Skeletal muscle tissue (tissue), 4 donors: ENCODE measurements around the gene USB1. TPM values are rescaled to one million over a fixed set of nuclear protein-coding genes. Genes with fewer than 3 reads are reported as not detected.

Experiments
- H3K27ac ChIP-seq: one replicate; pipeline ENCODE4 v1.7.0; 2013; ENCODE audit warnings: mild to moderate bottlenecking, low read depth, low read length, inconsistent platforms
- H3K27me3 ChIP-seq, 3 donors: one replicate each; pipeline ENCODE4 v1.7.0; 2013; ENCODE audit warnings: low read length in 3 of 3; ENCODE audit not compliant: control insufficient read depth in 3 of 3, insufficient read depth in 3 of 3
- H3K36me3 ChIP-seq, 3 donors: one replicate each; pipeline ENCODE4 v1.7.0; 2013; ENCODE audit warnings: low read length in 3 of 3; ENCODE audit not compliant: control insufficient read depth in 3 of 3, insufficient read depth in 3 of 3
- H3K4me1 ChIP-seq, 3 donors: one replicate each; pipeline ENCODE4 v1.7.0; 2013; ENCODE audit warnings: low read length in 3 of 3, mild to moderate bottlenecking in 3 of 3; ENCODE audit not compliant: control insufficient read depth in 3 of 3, insufficient read depth in 3 of 3
- H3K4me3 ChIP-seq, 3 donors: one replicate each; pipeline ENCODE4 v1.7.0; 2013; ENCODE audit warnings: low read length in 3 of 3
- H3K9ac ChIP-seq, 3 donors: one replicate each; pipeline ENCODE4 v1.7.0; 2013; ENCODE audit warnings: low read length in 3 of 3, mild to moderate bottlenecking in 3 of 3, moderate library complexity in 2 of 3, low read depth in 1 of 3
- H3K9me3 ChIP-seq, 3 donors: one replicate each; pipeline ENCODE4 v1.7.0; 2013; ENCODE audit warnings: low read length in 3 of 3; ENCODE audit not compliant: control insufficient read depth in 3 of 3
- total RNA-seq: library from RNA; depleted of rRNA; stranded (reverse); fragments of >200 nt; gene quantifications from one replicate; pipeline ENCODE4 v1.2.3, GENCODE V29; 2014
- donor health status: Osteomylitis.

USB1 gene
- total RNA-seq, 1 donor from 2014 or later = 2.1 TPM

GRCh38 chr16:58046054-58046881, 45.1 kb downstream of the USB1 start:
- no peak overlapping the region for H3K4me3 ChIP-seq
- H3K9me3 ChIP-seq = no peaks in the 10 kb centered on the region
- H3K27me3 ChIP-seq = no peaks in the 10 kb centered on the region
- no peak overlapping the region for H3K9ac ChIP-seq
- peaks cover 16 to 33% (median 25%) of the 10 kb centered on the region in 3 donors for H3K36me3 ChIP-seq
- H3K4me1 ChIP-seq = peaks cover 11 to 21% (median 19%) of the 10 kb centered on the region in 3 donors
- H3K27ac ChIP-seq = no peak overlapping the region

- H3K9me3 ChIP-seq = no peaks in the 10 kb centered on the region
- no peak overlapping the region for H3K9ac ChIP-seq
- peaks cover 16 to 30% (median 21%) of the 10 kb centered on the region in 3 donors for H3K36me3 ChIP-seq
- no peaks in the 10 kb centered on the region for H3K27me3 ChIP-seq
- no peak overlapping the region for H3K4me3 ChIP-seq
- peaks cover 11 to 21% (median 19%) of the 10 kb centered on the region in 3 donors for H3K4me1 ChIP-seq
- no peak overlapping the region for H3K27ac ChIP-seq
Measured at GRCh38 chr16:58046936-58047335, 45.7 kb downstream of the USB1 start.

GRCh38 chr16:58047557-58048348, 46.5 kb downstream of the USB1 start:
- H3K9me3 ChIP-seq = no peaks in the 10 kb centered on the region
- no peaks in the 10 kb centered on the region for H3K27me3 ChIP-seq
- H3K27ac ChIP-seq = peak overlapping the region; percentile 12
- peaks cover 11 to 21% (median 19%) of the 10 kb centered on the region in 3 donors for H3K4me1 ChIP-seq
- H3K9ac ChIP-seq = no peak overlapping the region
- peaks cover 10 to 22% (median 13%) of the 10 kb centered on the region in 3 donors for H3K36me3 ChIP-seq
- H3K4me3 ChIP-seq = no peak overlapping the region

- Histone ChIP-seq H3K27ac (no peak overlapping the region), H3K9me3 (no peaks in the 10 kb centered on the region), H3K4me1 (peaks cover 11 to 21% (median 19%) of the 10 kb centered on the region in 3 donors), H3K27me3 (no peaks in the 10 kb centered on the region), H3K36me3 (peaks cover 1 to 13% (median 5%) of the 10 kb centered on the region in 3 donors), H3K4me3 (no peak overlapping the region), H3K9ac (no peak overlapping the region)
Measured at GRCh38 chr16:58048494-58049231, 47.5 kb downstream of the USB1 start.

GRCh38 chr16:58049232-58050185, 48.3 kb downstream of the USB1 start:
- no peaks in the 10 kb centered on the region for H3K27me3 ChIP-seq
- no peak overlapping the region for H3K9ac ChIP-seq
- H3K36me3 ChIP-seq = peaks cover 0 to 6% (median 2%) of the 10 kb centered on the region in 3 donors
- H3K4me1 ChIP-seq = peaks cover 11 to 21% (median 19%) of the 10 kb centered on the region in 3 donors
- no peak overlapping the region for H3K4me3 ChIP-seq
- H3K9me3 ChIP-seq = no peaks in the 10 kb centered on the region
- no peak overlapping the region for H3K27ac ChIP-seq

GRCh38 chr16:58051296-58051695, 50.1 kb downstream of the USB1 start:
- H3K27ac ChIP-seq = no peak overlapping the region
- no peaks in the 10 kb centered on the region for H3K9me3 ChIP-seq
- H3K9ac ChIP-seq = no peak overlapping the region
- peaks cover 0 to 3% (median 2%) of the 10 kb centered on the region in 3 donors for H3K27me3 ChIP-seq
- peaks cover 11 to 21% (median 19%) of the 10 kb centered on the region in 3 donors for H3K4me1 ChIP-seq
- no peaks in the 10 kb centered on the region for H3K36me3 ChIP-seq
- H3K4me3 ChIP-seq = no peak overlapping the region

GRCh38 chr16:58051821-58052603, 50.8 kb downstream of the USB1 start:
- no peak overlapping the region for H3K9ac ChIP-seq
- H3K27ac ChIP-seq = no peak overlapping the region
- peaks cover 0 to 3% (median 2%) of the 10 kb centered on the region in 3 donors for H3K27me3 ChIP-seq
- H3K36me3 ChIP-seq = no peaks in the 10 kb centered on the region
- peaks cover 9 to 19% (median 16%) of the 10 kb centered on the region in 3 donors for H3K4me1 ChIP-seq
- H3K4me3 ChIP-seq = no peak overlapping the region
- no peaks in the 10 kb centered on the region for H3K9me3 ChIP-seq

- Histone ChIP-seq H3K4me3 (no peak overlapping the region), H3K27ac (no peak overlapping the region)
Measured at GRCh38 chr16:58053682-58054005, 52.4 kb downstream of the USB1 start.

More at GRCh38 chr16:58053682-58054005, 52.4 kb downstream of the USB1 start:
- H3K9me3 ChIP-seq = no peaks in the 10 kb centered on the region
- peaks cover 5 to 12% (median 8%) of the 10 kb centered on the region in 3 donors for H3K4me1 ChIP-seq
- peaks cover 0 to 3% (median 2%) of the 10 kb centered on the region in 3 donors for H3K27me3 ChIP-seq
- no peaks in the 10 kb centered on the region for H3K36me3 ChIP-seq
- H3K9ac ChIP-seq = no peak overlapping the region
